ENCODE data around the gene ANKDD1B.
"Not testable (repeated sequence)": the region's sequence is repeated elsewhere in the genome, so short reads cannot be mapped to it uniquely, and the experiment has no call there.

Gene ANKDD1B

DNA sequence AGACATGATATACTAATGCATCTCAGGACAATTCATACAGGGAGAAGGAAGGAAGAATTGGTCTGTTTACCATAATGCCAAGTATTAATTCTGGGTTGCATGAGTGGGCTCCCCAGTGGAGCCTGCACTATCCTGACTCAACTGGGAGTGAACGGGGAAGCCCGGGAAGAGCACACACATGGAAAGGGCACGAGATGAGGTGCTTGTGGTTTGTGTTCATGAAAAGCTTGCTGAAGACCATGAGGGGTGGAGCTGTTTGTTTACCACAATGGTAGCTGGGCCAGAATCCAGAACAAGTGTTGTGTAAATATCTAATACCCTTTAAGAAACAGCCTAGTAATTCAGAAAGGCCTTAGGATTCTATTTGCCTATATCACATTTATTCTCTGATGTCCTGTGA lies 61.4 kb downstream of the ANKDD1B start:
- H3K27ac ChIP-seq (ENCODE audit: low read depth, low read length): no peak overlapping the region
- H3K9me3 ChIP-seq (ENCODE audit: control insufficient read depth, insufficient read depth, low read depth, low read length): no peaks in the 10 kb centered on the region
- no peaks in the 10 kb centered on the region for H3K27me3 ChIP-seq (ENCODE audit: control insufficient read depth, insufficient read depth, low read length)
- H3K4me1 ChIP-seq (ENCODE audit: control insufficient read depth, insufficient read depth, low read length): peaks cover 21% of the 10 kb centered on the region; the same call in 1 of the 2 replicates
- peaks cover 18% of the 10 kb centered on the region for H3K36me3 ChIP-seq (ENCODE audit: control insufficient read depth, insufficient read depth, low read length)
- no peak overlapping the region for H3K9ac ChIP-seq (ENCODE audit: low read length)
- no peak overlapping the region for H3K4me3 ChIP-seq (ENCODE audit: low read depth, low read length)

DNA sequence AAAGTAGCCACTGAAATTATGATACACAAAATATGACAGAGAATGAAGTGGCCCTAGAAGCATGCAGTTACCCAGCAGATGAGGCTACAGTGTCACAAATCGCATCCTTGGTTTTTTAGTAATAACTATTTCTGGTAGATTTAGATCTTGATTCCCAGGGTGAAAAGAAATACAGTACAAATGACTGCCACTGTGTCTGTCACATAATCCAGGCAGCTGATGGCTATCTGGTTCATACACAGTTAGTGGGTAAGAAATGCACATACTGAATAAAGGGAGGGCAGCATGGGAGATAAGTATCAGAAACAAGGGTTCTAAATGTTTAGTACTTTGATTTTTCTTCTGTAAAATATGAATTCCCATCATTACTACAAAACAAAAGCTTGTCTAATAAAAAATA lies 64.5 kb downstream of the ANKDD1B start:
- no peaks in the 10 kb centered on the region for H3K27me3 ChIP-seq (ENCODE audit: control insufficient read depth, insufficient read depth, low read length)
- H3K36me3 ChIP-seq (ENCODE audit: control insufficient read depth, insufficient read depth, low read length): peaks cover 18% of the 10 kb centered on the region
- no peak overlapping the region for H3K9ac ChIP-seq (ENCODE audit: low read length)
- H3K4me1 ChIP-seq (ENCODE audit: control insufficient read depth, insufficient read depth, low read length): no peaks in the 10 kb centered on the region
- no peak overlapping the region for H3K4me3 ChIP-seq (ENCODE audit: low read depth, low read length)
- H3K9me3 ChIP-seq (ENCODE audit: control insufficient read depth, insufficient read depth, low read depth, low read length): no peaks in the 10 kb centered on the region
- no peak overlapping the region for H3K27ac ChIP-seq (ENCODE audit: low read depth, low read length)

DNA sequence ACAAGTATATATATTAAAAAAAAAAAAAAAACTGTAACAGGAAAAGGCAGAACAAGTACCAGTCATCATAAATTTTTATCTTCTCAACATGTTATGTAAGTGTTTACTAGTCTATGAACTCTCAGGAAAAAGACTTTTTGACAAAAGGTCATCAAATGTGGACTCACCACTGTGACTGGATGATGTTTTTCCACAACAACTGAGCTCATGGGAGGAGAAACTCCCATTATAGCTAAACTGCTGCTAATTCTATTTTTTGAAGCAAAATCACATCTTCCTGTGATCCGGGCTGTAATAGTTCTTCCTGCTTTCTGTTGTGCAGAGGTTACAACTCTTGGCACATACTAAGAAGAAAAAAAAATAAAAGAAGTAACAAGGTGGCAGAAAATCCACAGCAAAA lies 66.4 kb downstream of the ANKDD1B start:
- H3K36me3 ChIP-seq (ENCODE audit: control insufficient read depth, insufficient read depth, low read length): peaks cover 22% of the 10 kb centered on the region
- H3K4me1 ChIP-seq (ENCODE audit: control insufficient read depth, insufficient read depth, low read length): no peaks in the 10 kb centered on the region
- H3K9me3 ChIP-seq (ENCODE audit: control insufficient read depth, insufficient read depth, low read depth, low read length): no peaks in the 10 kb centered on the region
- no peak overlapping the region for H3K4me3 ChIP-seq (ENCODE audit: low read depth, low read length)
- no peak overlapping the region for H3K9ac ChIP-seq (ENCODE audit: low read length)
- no peaks in the 10 kb centered on the region for H3K27me3 ChIP-seq (ENCODE audit: control insufficient read depth, insufficient read depth, low read length)
- H3K27ac ChIP-seq (ENCODE audit: low read depth, low read length): no peak overlapping the region

DNA sequence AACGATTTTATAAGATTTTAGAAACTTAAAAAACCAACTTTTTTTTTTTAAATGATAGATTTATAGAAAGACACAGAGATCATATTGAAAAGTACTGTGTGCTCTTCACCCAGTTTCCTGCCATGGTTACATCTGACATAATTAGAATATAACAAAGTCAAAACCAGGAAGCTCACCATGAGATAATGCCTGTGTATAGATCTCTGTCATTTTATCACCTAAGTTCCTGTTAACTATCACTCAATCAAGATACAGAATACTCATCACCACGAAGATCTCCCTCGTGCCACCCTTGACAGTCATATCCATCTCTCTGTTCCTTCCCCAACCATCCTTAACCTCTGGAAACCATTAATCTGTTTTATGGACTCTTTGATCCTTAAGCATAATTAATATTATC lies 66.9 kb downstream of the ANKDD1B start:
- H3K9ac ChIP-seq (ENCODE audit: low read length): no peak overlapping the region
- no peak overlapping the region for H3K27ac ChIP-seq (ENCODE audit: low read depth, low read length)
- H3K27me3 ChIP-seq (ENCODE audit: control insufficient read depth, insufficient read depth, low read length): no peaks in the 10 kb centered on the region
- H3K9me3 ChIP-seq (ENCODE audit: control insufficient read depth, insufficient read depth, low read depth, low read length): no peaks in the 10 kb centered on the region
- peaks cover 19% of the 10 kb centered on the region for H3K36me3 ChIP-seq (ENCODE audit: control insufficient read depth, insufficient read depth, low read length)
- no peaks in the 10 kb centered on the region for H3K4me1 ChIP-seq (ENCODE audit: control insufficient read depth, insufficient read depth, low read length)
- H3K4me3 ChIP-seq (ENCODE audit: low read depth, low read length): no peak overlapping the region

DNA sequence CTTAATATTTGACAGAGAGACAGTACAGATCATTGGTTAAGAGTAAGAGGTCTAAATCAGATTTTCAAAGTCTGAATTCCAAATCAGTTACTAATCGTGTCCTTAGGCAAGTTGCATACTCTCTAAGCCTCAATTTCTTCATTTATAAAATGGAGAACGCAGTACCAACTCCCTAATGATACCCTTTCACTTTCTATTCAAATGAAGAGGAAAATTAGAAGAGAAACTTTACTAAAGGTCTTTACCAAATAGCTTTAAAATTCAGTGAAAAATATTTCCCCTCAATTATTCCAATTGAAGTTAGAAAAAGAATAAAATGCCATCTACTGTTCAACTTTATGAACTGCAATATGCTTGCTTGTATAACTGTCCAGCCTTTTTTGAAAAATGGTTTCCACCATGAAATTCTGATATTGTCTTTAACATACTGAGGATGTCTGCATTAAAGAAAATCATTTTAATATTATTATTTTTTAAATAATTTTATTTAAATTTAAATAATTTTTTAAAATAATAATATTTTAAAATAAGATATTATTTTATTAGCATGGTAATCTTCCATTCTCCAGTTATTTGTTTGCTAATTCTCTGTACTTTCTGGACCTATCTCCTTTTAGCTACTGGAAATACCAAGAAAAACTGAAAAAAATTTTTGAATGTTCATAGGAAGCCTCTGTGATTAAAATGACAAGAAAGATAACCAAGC lies 70.0 kb downstream of the ANKDD1B start:
- Histone ChIP-seq H3K36me3 (ENCODE audit: control insufficient read depth, insufficient read depth, low read length) (peaks cover 22% of the 10 kb centered on the region), H3K27me3 (ENCODE audit: control insufficient read depth, insufficient read depth, low read length) (no peaks in the 10 kb centered on the region), H3K27ac (ENCODE audit: low read depth, low read length) (no peak overlapping the region), H3K4me3 (ENCODE audit: low read depth, low read length) (no peak overlapping the region), H3K9ac (ENCODE audit: low read length) (no peak overlapping the region), H3K9me3 (ENCODE audit: control insufficient read depth, insufficient read depth, low read depth, low read length) (no peaks in the 10 kb centered on the region), H3K4me1 (ENCODE audit: control insufficient read depth, insufficient read depth, low read length) (no peaks in the 10 kb centered on the region)

DNA sequence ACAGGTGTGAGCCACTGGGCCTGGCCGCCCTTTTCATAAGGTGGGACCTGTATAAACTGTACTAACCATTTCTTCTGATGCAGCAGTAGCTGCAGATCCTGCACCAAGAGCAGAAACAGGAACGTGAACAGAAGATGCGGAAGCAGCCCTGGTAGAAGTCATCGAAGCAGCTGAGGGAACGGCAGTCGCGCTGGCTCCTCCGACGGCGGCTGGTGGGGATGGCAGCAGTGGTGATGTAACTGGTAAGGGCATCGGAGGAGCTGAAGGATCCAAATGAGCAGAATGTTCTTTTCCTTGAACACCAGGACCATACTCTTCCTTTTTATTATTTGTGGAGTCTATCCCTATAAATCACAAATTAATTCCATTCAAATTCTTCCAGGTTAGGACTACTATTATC lies 73.9 kb downstream of the ANKDD1B start:
- Histone ChIP-seq H3K27me3 (ENCODE audit: control insufficient read depth, insufficient read depth, low read length) (no peaks in the 10 kb centered on the region), H3K36me3 (ENCODE audit: control insufficient read depth, insufficient read depth, low read length) (peaks cover 53% of the 10 kb centered on the region), H3K9me3 (ENCODE audit: control insufficient read depth, insufficient read depth, low read depth, low read length) (no peaks in the 10 kb centered on the region), H3K27ac (ENCODE audit: low read depth, low read length) (no peak overlapping the region), H3K4me1 (ENCODE audit: control insufficient read depth, insufficient read depth, low read length) (no peaks in the 10 kb centered on the region), H3K4me3 (ENCODE audit: low read depth, low read length) (no peak overlapping the region), H3K9ac (ENCODE audit: low read length) (no peak overlapping the region)

DNA sequence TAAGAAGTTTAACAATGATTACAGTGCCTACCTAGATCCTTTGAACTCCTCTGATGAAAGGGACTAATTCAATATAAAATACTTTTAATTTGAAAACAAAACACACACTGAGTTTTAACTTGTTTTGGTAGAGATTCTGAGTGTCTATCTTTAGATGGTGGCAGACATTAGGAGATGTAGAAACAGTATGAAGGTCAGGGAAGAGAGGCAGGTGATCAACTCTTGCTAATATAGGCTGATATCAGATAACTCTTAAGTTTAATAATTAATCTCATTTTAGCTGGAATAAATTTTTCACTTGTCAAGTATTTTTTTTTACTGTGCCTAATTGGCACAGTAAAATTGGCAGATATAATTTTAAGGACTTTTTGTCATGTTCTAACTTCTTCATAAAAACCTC lies 75.2 kb downstream of the ANKDD1B start:
- Histone ChIP-seq H3K4me1 (ENCODE audit: control insufficient read depth, insufficient read depth, low read length) (no peaks in the 10 kb centered on the region), H3K9me3 (ENCODE audit: control insufficient read depth, insufficient read depth, low read depth, low read length) (no peaks in the 10 kb centered on the region), H3K27ac (ENCODE audit: low read depth, low read length) (no peak overlapping the region), H3K36me3 (ENCODE audit: control insufficient read depth, insufficient read depth, low read length) (peaks cover 60% of the 10 kb centered on the region), H3K9ac (ENCODE audit: low read length) (no peak overlapping the region), H3K27me3 (ENCODE audit: control insufficient read depth, insufficient read depth, low read length) (no peaks in the 10 kb centered on the region), H3K4me3 (ENCODE audit: low read depth, low read length) (no peak overlapping the region)

DNA sequence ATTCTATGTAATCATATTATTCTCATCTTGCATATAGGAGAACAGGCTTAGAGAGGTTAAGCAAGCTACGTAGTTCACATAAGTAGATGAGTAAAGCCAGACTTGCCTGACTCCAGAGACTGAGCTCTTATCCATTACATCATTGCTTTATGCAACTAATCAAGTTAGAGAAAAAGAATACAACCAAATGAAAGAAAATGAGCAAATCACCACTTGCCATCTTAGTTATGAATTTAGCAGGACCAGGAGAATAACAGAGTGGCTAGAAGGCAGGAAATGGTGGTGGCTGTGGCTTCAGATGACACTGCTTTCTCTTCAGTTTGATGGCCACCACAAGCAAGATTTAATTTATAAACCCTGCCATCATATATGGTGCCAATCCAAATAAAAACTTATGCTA lies 79.4 kb downstream of the ANKDD1B start:
- Histone ChIP-seq H3K27me3 (ENCODE audit: control insufficient read depth, insufficient read depth, low read length) (no peaks in the 10 kb centered on the region), H3K4me1 (ENCODE audit: control insufficient read depth, insufficient read depth, low read length) (no peaks in the 10 kb centered on the region), H3K9ac (ENCODE audit: low read length) (no peak overlapping the region), H3K9me3 (ENCODE audit: control insufficient read depth, insufficient read depth, low read depth, low read length) (no peaks in the 10 kb centered on the region), H3K4me3 (ENCODE audit: low read depth, low read length) (no peak overlapping the region), H3K36me3 (ENCODE audit: control insufficient read depth, insufficient read depth, low read length) (peaks cover 55% of the 10 kb centered on the region), H3K27ac (ENCODE audit: low read depth, low read length) (no peak overlapping the region)

DNA sequence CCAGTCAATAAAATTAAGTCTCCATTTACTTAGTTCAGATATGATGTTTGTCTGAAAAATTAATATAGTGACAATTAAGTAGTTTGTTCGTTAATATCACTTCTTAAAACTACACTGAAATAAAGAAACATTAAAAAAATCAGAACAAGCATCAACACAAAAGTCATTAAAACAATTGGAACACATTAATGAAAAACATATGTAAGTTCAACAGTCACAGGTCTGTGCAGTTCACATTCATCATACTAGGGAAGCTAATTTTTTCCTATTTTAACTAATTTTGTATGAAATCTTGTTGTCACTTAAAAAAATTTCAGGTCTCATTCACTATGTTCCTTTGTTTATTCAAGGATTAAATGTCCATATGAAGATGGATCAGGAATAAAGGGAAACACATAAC lies 83.5 kb downstream of the ANKDD1B start:
- no peaks in the 10 kb centered on the region for H3K9me3 ChIP-seq (ENCODE audit: control insufficient read depth, insufficient read depth, low read depth, low read length)
- peaks cover 25% of the 10 kb centered on the region for H3K36me3 ChIP-seq (ENCODE audit: control insufficient read depth, insufficient read depth, low read length)
- H3K27ac ChIP-seq (ENCODE audit: low read depth, low read length): no peak overlapping the region
- H3K4me3 ChIP-seq (ENCODE audit: low read depth, low read length): no peak overlapping the region
- no peaks in the 10 kb centered on the region for H3K4me1 ChIP-seq (ENCODE audit: control insufficient read depth, insufficient read depth, low read length)
- H3K27me3 ChIP-seq (ENCODE audit: control insufficient read depth, insufficient read depth, low read length): no peaks in the 10 kb centered on the region
- no peak overlapping the region for H3K9ac ChIP-seq (ENCODE audit: low read length)

DNA sequence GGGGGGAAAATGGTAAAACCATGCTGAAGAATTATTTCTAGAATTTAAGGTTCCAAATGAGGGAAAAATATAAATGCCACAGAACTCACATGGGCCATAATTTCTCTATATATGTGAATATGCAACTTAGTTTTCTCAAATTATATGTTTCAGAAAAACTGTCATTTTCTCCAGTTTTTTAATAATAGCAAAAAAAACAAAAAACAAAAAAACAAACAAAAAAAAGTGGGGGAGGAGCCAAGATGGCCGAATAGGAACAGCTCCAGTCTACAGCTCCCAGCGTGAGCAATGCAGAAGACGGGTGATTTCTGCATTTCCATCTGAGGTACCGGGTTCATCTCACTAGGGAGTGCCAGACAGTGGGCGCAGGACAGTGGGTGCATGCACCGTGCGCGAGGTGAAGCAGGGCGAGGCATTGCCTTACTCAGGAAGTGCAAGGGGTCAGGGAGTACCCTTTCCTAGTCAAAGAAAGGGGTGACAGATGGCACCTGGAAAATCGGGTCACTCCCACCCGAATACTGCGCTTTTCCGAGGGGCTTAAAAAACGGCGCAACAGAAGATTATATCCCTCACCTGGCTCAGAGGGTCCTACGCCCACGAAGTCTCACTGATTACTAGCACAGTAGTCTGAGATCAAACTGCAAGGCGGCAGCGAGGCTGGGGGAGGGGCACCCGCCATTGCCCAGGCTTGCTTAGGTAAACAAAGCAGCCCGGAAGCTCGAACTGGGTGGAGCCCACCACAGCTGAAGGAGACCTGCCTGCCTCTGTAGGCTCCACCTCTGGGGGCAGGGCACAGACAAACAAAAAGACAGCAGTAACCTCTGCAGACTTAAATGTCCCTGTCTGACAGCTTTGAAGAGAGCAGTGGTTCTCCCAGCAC lies 84.5 kb downstream of the ANKDD1B start:
- H3K27ac ChIP-seq (ENCODE audit: low read depth, low read length); H3K27me3 ChIP-seq (ENCODE audit: control insufficient read depth, insufficient read depth, low read length); H3K9me3 ChIP-seq (ENCODE audit: control insufficient read depth, insufficient read depth, low read depth, low read length); H3K4me1 ChIP-seq (ENCODE audit: control insufficient read depth, insufficient read depth, low read length): not testable (repeated sequence)
- Histone ChIP-seq H3K9ac (ENCODE audit: low read length) (peak overlapping the region; percentile 55), H3K36me3 (ENCODE audit: control insufficient read depth, insufficient read depth, low read length) (peaks cover 16% of the 10 kb centered on the region), H3K4me3 (ENCODE audit: low read depth, low read length) (peak overlapping the region; percentile 63)

DNA sequence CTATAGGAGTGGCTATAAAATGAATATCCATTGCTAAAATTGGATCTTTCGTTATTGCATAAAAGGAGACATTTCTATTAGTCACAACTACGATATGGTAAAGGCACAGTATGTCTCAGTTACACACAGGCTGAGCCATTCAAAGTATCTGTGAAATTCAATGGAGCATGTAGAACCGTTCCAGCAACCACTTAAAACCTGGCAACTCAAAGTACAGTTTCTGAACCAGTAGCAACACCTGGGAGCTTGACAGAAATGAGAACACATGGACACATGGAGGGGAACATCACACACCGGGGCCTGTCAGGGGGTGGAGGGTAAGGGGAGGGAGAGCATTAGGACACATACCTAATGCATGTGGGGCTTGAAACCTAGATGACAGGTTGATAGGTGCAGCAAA lies 90.6 kb downstream of the ANKDD1B start:
- Histone ChIP-seq H3K9ac (ENCODE audit: low read length) (no peak overlapping the region), H3K27me3 (ENCODE audit: control insufficient read depth, insufficient read depth, low read length) (no peaks in the 10 kb centered on the region), H3K27ac (ENCODE audit: low read depth, low read length) (no peak overlapping the region), H3K36me3 (ENCODE audit: control insufficient read depth, insufficient read depth, low read length) (peaks cover 28% of the 10 kb centered on the region), H3K4me1 (ENCODE audit: control insufficient read depth, insufficient read depth, low read length) (no peaks in the 10 kb centered on the region), H3K9me3 (ENCODE audit: control insufficient read depth, insufficient read depth, low read depth, low read length) (no peaks in the 10 kb centered on the region), H3K4me3 (ENCODE audit: low read depth, low read length) (no peak overlapping the region)
